ENCODE data around the gene PRAMEF12. TPM values are rescaled to one million over a fixed set of nuclear protein-coding genes. Genes with fewer than 3 reads are reported as not detected.

Gene PRAMEF12
- total and polyA plus RNA-seq, 2 donors: not detected

- Histone ChIP-seq H3K4me1 (ENCODE audit: insufficient read depth) (no peaks in the 10 kb centered on the region), H3K27ac (ENCODE audit: low read depth) (no peak overlapping the region), H3K36me3 (ENCODE audit: insufficient read depth) (no peaks in the 10 kb centered on the region), H3K4me3 (ENCODE audit: low read depth, low read length) (no peak overlapping the region)
- no peak for DNase-seq (ENCODE audit: extremely low spot score)
- 62% methylated on average over 6 of the region's 6 CpGs for WGBS
These were observed 15.7 kb upstream of the PRAMEF12 start for GRCh38 chr1:12757836-12758235.

- Histone ChIP-seq H3K4me1 (ENCODE audit: insufficient read depth) (no peaks in the 10 kb centered on the region), H3K36me3 (ENCODE audit: insufficient read depth) (no peaks in the 10 kb centered on the region)
These were observed 13.2 kb upstream of the PRAMEF12 start for GRCh38 chr1:12760256-12760795.

GRCh38 chr1:12761781-12762180 is 11.8 kb upstream of the PRAMEF12 start:
- WGBS: 75% methylated on average over 5 of the region's 5 CpGs
- no peaks in the 10 kb centered on the region for H3K36me3 ChIP-seq (ENCODE audit: insufficient read depth)
- DNase-seq (ENCODE audit: extremely low spot score): no peak

More at GRCh38 chr1:12760256-12760795, 13.2 kb upstream of the PRAMEF12 start:
- Histone ChIP-seq H3K4me3 (ENCODE audit: low read depth, low read length) (no peak overlapping the region), H3K27ac (ENCODE audit: low read depth) (no peak overlapping the region)
- no peak for DNase-seq (ENCODE audit: extremely low spot score)
- 65% methylated on average over 7 of the region's 7 CpGs for WGBS

GRCh38 chr1:12762766-12763165 is 10.8 kb upstream of the PRAMEF12 start:
- WGBS: 77% methylated on average over 7 of the region's 7 CpGs
- H3K4me3 ChIP-seq (ENCODE audit: low read depth, low read length): no peak overlapping the region
- H3K27ac ChIP-seq (ENCODE audit: low read depth): no peak overlapping the region
- DNase-seq (ENCODE audit: extremely low spot score): no peak
- no peaks in the 10 kb centered on the region for H3K36me3 ChIP-seq (ENCODE audit: insufficient read depth)
- no peaks in the 10 kb centered on the region for H3K4me1 ChIP-seq (ENCODE audit: insufficient read depth)

More at GRCh38 chr1:12761781-12762180, 11.8 kb upstream of the PRAMEF12 start:
- H3K4me3 ChIP-seq (ENCODE audit: low read depth, low read length): no peak overlapping the region
- no peak overlapping the region for H3K27ac ChIP-seq (ENCODE audit: low read depth)
- H3K4me1 ChIP-seq (ENCODE audit: insufficient read depth): no peaks in the 10 kb centered on the region

DNA sequence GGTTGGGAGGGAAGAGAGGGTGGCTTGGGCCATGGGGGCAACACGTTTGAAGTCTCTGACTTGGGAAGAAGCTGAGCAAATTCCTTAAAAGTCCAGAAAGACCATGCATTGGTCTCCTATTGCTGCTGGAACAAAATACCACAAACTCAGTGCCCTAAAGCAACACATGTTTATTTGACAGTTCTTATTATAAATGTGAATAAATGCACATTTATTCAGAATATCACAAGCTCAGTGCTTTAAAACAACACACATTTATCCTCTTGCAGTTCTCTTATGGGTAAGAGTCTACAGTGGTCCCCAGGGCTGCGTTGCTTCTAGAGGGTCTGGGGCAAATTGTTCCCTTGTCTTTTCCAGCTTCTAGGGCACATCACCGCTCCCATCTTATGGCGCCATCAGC is 10.1 kb upstream of the PRAMEF12 start:
- WGBS: 76% methylated on average over 4 of the region's 4 CpGs
- no peaks in the 10 kb centered on the region for H3K4me1 ChIP-seq (ENCODE audit: insufficient read depth)
- no peak for DNase-seq (ENCODE audit: extremely low spot score)
- no peak overlapping the region for H3K4me3 ChIP-seq (ENCODE audit: low read depth, low read length)
- H3K36me3 ChIP-seq (ENCODE audit: insufficient read depth): no peaks in the 10 kb centered on the region
- no peak overlapping the region for H3K27ac ChIP-seq (ENCODE audit: low read depth)

GRCh38 chr1:12764016-12764415 is 9.5 kb upstream of the PRAMEF12 start:
- Histone ChIP-seq H3K4me3 (ENCODE audit: low read depth, low read length) (no peak overlapping the region), H3K4me1 (ENCODE audit: insufficient read depth) (no peaks in the 10 kb centered on the region), H3K27ac (ENCODE audit: low read depth) (no peak overlapping the region), H3K36me3 (ENCODE audit: insufficient read depth) (no peaks in the 10 kb centered on the region)
- 60% methylated on average over 5 of the region's 5 CpGs for WGBS
- no peak for DNase-seq (ENCODE audit: extremely low spot score)

DNA sequence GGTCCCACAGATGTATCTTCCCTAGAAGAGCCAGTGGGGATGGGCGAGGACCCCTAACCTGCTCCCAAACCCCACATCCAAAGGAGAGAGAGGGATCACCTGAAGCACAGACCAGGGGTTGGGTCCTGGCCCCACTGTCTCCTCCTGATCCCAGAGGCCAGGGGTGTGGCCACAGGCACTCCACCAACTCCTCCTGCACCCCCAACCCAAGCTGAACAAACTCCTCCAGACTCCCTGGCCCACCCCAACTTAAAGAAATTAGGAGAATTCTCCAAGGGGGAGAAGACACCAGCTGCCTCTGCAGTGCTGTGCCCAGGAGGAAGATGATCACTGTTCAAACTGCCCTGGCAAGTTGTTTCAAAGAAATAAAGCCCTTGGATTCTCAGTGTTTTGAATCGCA is 4.5 kb upstream of the PRAMEF12 start:
- no peak for DNase-seq (ENCODE audit: extremely low spot score)
- 78% methylated on average over 2 of the region's 2 CpGs for WGBS

GRCh38 chr1:12769976-12770505 is 3.5 kb upstream of the PRAMEF12 start:
- no peak overlapping the region for H3K27ac ChIP-seq (ENCODE audit: low read depth)
- no peak overlapping the region for H3K4me3 ChIP-seq (ENCODE audit: low read depth, low read length)
- H3K4me1 ChIP-seq (ENCODE audit: insufficient read depth): no peaks in the 10 kb centered on the region
- WGBS: 51% methylated on average over 7 of the region's 7 CpGs
- H3K36me3 ChIP-seq (ENCODE audit: insufficient read depth): no peaks in the 10 kb centered on the region
- DNase-seq (ENCODE audit: extremely low spot score): no peak

More for the DNA sequence above, 4.5 kb upstream of the PRAMEF12 start:
- no peaks in the 10 kb centered on the region for H3K4me1 ChIP-seq (ENCODE audit: insufficient read depth)
- H3K27ac ChIP-seq (ENCODE audit: low read depth): no peak overlapping the region
- no peak overlapping the region for H3K4me3 ChIP-seq (ENCODE audit: low read depth, low read length)
- H3K36me3 ChIP-seq (ENCODE audit: insufficient read depth): no peaks in the 10 kb centered on the region

DNA sequence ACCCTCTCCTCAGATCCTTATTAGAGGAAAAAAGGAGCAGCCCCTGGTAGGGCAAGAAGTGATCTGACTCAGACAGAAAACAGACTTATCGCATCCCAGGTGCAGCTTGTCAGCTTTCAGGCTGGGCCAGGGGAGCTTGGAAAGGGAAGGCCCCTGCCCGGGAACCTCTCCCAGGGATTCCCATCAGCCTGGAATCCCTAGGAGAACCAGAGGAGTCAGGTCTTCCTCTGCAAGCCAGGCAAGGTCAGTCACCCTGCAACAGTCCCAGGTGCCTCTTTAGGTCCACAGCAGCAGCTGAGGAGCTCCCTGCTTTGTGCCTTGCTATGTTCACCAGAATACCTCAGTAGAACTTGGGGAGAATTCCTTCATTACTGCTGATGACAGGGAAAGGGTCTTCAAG is 2.9 kb upstream of the PRAMEF12 start:
- no peaks in the 10 kb centered on the region for H3K36me3 ChIP-seq (ENCODE audit: insufficient read depth)
- no peak for DNase-seq (ENCODE audit: extremely low spot score)

GRCh38 chr1:12771186-12771585 is 2.4 kb upstream of the PRAMEF12 start:
- Histone ChIP-seq H3K36me3 (ENCODE audit: insufficient read depth) (no peaks in the 10 kb centered on the region), H3K4me3 (ENCODE audit: low read depth, low read length) (no peak overlapping the region), H3K4me1 (ENCODE audit: insufficient read depth) (no peaks in the 10 kb centered on the region), H3K27ac (ENCODE audit: low read depth) (no peak overlapping the region)
- DNase-seq (ENCODE audit: extremely low spot score): no peak
- 68% methylated on average over 5 of the region's 5 CpGs for WGBS

More for the DNA sequence above, 2.9 kb upstream of the PRAMEF12 start:
- no peaks in the 10 kb centered on the region for H3K4me1 ChIP-seq (ENCODE audit: insufficient read depth)
- WGBS: 67% methylated on average over 2 of the region's 2 CpGs
- no peak overlapping the region for H3K4me3 ChIP-seq (ENCODE audit: low read depth, low read length)
- no peak overlapping the region for H3K27ac ChIP-seq (ENCODE audit: low read depth)

DNA sequence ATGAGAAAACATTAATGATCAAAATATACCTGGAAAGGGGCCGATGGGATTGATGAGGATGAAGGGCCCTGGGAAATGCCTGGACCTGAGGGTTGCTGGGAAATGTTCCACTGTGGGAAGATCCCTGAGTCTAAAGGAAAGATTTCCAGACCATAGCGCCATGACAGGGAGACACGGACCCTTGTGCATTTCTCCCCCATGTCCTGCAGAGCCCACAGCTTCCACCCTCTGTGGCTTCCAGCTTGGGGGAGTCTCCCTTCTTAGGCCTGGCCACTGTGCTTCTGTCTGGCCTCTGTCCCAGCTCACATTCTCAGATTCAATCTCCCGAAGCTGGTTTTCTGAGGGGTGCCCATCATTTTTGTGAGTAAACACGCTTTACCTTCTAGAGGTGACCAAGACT is 1.0 kb upstream of the PRAMEF12 start:
- H3K36me3 ChIP-seq (ENCODE audit: insufficient read depth): no peaks in the 10 kb centered on the region
- H3K4me3 ChIP-seq (ENCODE audit: low read depth, low read length): no peak overlapping the region
- no peak for DNase-seq (ENCODE audit: extremely low spot score)
- H3K4me1 ChIP-seq (ENCODE audit: insufficient read depth): no peaks in the 10 kb centered on the region
- H3K27ac ChIP-seq (ENCODE audit: low read depth): no peak overlapping the region
- 88% methylated on average over 5 of the region's 5 CpGs for WGBS

DNA sequence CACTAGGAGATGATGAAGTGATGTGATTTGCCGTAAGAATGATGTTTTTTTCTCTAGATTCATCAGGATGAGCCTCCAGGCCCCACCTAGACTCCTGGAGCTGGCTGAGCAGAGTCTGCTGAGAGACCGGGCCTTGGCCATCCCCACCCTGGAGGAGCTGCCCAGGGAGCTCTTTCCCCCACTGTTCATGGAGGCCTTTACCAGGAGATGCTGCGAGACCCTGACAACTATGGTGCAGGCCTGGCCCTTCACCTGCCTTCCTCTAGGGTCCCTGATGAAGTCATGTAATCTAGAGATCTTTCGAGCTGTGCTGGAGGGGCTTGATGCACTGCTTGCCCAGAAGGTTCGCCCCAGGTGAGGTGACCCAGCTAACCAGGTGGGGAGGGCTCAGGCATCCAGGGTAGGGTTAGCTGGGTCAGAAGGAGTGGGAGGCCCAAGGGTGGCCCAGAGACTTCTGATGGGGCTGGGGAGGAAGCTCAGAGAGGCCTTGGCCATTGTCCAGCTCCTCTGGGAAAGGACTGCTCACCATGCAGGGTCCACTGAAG is 1.3 kb downstream of the PRAMEF12 start:
- no peak for DNase-seq (ENCODE audit: extremely low spot score)
- H3K4me1 ChIP-seq (ENCODE audit: insufficient read depth): no peaks in the 10 kb centered on the region
- 82% methylated on average over 5 of the region's 5 CpGs for WGBS

DNA sequence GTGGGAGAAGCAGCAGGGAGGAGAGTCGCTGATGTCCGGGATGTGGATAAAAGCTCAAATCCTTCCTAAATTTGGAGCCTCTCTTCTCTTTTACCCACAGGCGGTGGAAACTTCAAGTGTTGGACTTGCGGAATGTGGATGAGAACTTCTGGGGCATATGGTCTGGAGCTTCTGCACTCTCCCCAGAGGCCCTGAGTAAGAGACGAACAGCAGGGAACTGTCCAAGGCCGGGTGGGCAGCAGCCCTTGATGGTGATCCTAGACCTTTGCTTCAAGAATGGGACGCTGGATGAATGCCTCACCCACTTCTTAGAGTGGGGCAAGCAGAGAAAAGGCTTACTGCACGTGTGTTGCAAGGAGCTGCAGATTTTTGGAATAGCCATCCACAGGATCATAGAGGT is 1.9 kb downstream of the PRAMEF12 start:
- Histone ChIP-seq H3K4me3 (ENCODE audit: low read depth, low read length) (no peak overlapping the region), H3K4me1 (ENCODE audit: insufficient read depth) (no peaks in the 10 kb centered on the region), H3K36me3 (ENCODE audit: insufficient read depth) (no peaks in the 10 kb centered on the region), H3K27ac (ENCODE audit: low read depth) (no peak overlapping the region)
- WGBS: 81% methylated on average over 8 of the region's 8 CpGs
- no peak for DNase-seq (ENCODE audit: extremely low spot score)

More for the DNA sequence above, 1.3 kb downstream of the PRAMEF12 start:
- Histone ChIP-seq H3K4me3 (ENCODE audit: low read depth, low read length) (no peak overlapping the region), H3K27ac (ENCODE audit: low read depth) (no peak overlapping the region), H3K36me3 (ENCODE audit: insufficient read depth) (no peaks in the 10 kb centered on the region)

DNA sequence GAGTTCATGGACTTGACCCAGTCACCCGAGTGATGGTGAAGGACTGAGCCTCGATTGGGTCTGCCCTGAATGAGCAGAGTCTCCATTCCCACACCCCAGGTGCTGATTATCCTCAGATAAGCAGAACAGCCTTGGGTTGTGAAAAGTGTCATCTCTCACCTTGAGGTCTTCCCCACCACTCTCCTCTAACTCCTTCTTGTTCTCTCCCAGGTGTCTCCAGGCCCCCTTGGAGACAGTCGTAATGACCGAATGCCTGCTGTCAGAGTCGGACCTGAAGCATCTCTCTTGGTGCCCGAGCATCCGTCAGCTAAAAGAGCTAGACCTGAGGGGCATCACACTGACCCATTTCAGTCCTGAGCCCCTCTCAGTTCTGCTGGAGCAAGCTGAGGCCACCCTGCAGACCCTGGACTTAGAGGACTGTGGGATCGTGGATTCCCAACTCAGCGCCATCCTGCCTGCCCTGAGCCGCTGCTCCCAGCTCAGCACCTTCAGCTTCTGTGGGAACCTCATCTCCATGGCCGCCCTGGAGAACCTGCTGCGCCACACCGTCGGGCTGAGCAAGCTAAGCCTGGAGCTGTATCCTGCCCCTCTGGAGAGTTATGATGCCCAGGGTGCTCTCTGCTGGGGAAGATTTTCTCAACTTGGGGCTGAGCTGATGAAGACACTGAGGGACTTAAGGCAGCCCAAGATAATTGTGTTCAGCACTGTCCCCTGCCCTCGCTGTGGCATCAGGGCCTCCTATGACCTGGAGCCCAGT is 3.4 kb downstream of the PRAMEF12 start:
- Histone ChIP-seq H3K36me3 (ENCODE audit: insufficient read depth) (no peaks in the 10 kb centered on the region), H3K27ac (ENCODE audit: low read depth) (no peak overlapping the region), H3K4me1 (ENCODE audit: insufficient read depth) (no peaks in the 10 kb centered on the region), H3K4me3 (ENCODE audit: low read depth, low read length) (no peak overlapping the region)
- WGBS: 89% methylated on average over 15 of the region's 15 CpGs
- no peak for DNase-seq (ENCODE audit: extremely low spot score)

All from urinary bladder (tissue), 4 donors.